Caki2 (cell line): Measurements from ENCODE around the gene MOG. TPM values are rescaled to one million over a fixed set of nuclear protein-coding genes. Genes with fewer than 3 reads are reported as not detected.
"Not testable (repeated sequence)": the region's sequence is repeated elsewhere in the genome, so short reads cannot be mapped to it uniquely, and the experiment has no call there.

ENCODE experiments used
- DNase-seq: peaks from one replicate; pipeline ENCODE4 v3.0.0-alpha.2; 2015; ENCODE audit warnings: low read depth
- in situ Hi-C: cut with HindIII; loops from 2 replicates; pipeline ENCODE4 v1.10.0; 2016; ENCODE audit warnings: low sequenced_read_pairs, low pct_unique_long_range_greater_than_20kb, mixed read lengths
- total RNA-seq: library from RNA; depleted of rRNA; stranded (reverse); fragments of >200 nt; shearing (Covaris generic); gene quantifications from 2 replicates; pipeline ENCODE4 v1.2.3, GENCODE V29; 2014; ENCODE audit warnings: low replicate concordance

Gene MOG
- total RNA-seq, 1 experiment from 2014 or later = not detected

DNA sequence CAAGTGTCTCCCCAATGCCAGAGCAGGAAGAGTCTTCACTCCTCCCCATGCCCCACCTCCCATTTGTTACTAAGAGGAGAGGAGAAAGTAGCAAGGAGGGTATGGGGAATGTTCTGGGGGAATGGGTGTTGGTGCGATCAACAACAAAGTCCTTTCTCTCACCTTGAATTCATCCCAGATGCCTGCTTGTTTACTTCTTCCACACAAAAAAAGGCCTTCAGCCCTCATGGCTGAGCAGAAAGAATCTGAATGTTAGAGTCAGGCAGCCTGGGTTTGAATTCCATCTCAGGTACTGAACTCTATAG is 9.9 kb downstream of the MOG start:
- in situ Hi-C loops = no loop called here
- no peak for DNase-seq

DNA sequence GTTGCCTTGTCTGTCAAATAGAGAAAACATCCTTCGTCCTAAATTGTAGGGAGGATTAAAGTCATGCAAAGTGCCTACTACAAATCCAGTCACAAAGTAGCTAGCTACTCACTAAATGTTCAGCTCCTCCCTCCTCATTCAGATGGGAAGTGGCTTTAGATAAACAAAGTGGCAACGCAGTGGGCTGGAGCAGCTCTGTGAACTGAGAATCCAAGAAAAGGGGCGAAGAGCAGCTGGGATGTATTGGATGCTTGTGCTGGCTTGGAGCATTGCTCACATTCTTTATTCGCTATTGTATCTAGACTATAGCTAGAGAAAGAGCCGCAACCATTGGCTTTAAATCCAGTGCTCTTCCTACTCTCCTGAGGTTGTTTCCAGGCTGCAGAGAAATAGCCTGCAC is 10.3 kb downstream of the MOG start:
- no peak for DNase-seq
- in situ Hi-C loops = no loop called here

DNA sequence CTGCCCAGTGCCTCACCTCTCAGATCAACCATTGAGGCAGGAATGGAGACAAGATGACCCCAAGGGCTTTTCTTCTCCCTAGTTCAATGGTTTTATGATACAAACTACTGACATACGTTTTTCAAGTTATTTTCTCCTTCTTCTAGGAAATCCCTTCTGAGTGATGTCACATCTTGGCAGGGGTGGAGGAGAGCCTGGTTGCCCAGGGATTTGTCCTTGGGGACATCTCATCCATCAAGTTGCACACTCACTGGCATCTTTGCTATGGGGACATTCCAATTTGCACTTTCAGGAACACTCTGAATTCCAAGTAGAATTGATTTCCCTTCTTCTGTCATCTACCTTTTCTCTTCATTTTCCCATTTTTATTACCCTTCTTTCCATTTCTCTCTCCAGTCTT is 14.1 kb downstream of the MOG start:
- in situ Hi-C loops = no loop called here
- DNase-seq = no peak

DNA sequence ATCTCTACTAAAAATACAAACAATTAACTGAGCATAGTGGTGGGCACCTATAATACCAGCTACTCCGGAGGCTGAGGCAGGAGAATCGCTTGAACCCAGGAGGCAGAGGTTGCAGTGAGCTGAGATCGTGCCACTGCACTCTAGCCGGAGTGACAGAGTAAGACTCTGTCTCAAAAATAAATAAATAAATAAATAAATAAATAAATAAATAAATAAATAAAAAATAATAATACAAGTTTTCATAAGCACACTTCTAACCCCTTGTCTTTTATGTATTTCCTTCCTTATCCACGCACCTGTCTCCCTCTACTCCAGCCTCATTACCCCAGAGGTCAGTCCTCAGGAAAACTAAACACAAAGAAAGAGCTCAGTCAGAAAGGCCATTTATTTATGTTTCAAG is 15.2 kb downstream of the MOG start:
- in situ Hi-C loops = not testable (repeated sequence)

DNA sequence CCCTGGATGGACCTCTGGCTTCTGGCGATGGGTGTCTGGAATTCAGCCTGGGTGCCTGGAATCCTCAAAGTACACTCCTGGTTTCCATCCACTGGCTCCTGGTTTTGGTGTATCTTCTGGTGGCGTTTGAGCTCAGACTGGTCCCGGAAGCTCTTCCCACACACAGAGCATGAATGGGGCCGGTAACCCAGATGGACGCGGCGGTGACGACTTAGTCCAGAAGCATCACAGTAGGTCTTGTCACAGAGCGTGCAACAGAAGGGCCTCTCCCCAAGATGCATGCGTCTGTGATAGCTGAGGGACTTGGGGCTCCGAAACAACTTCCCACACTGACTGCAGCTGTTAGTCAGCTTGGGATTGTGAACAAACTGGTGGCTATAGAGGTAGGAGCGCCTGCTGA is 16.3 kb downstream of the MOG start:
- in situ Hi-C loops = no loop called here

More for the DNA sequence above, 15.2 kb downstream of the MOG start:
- not testable (repeated sequence) for DNase-seq

DNA sequence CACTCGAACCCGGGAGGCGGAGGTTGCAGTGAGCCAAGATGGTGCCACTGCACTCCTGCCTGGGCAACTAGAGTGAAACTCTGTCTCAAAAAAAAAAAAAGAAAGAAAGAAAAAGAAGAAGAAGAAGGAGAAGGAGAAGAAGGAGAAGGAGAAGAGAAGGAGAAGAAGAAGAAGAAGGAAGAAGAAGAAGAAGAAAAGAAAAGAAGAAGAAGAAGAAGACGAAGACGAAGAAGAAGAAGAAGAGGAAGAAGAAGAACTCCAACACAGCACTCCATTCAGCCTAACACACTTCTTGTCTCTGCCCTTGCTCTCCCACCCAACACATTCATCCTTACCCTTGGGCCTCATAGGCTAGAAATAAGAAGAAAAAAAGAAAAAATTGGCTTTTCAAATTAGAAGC is 17.1 kb downstream of the MOG start:
- in situ Hi-C loops = no loop called here
- DNase-seq = no peak

More for the DNA sequence above, 16.3 kb downstream of the MOG start:
- no peak for DNase-seq

DNA sequence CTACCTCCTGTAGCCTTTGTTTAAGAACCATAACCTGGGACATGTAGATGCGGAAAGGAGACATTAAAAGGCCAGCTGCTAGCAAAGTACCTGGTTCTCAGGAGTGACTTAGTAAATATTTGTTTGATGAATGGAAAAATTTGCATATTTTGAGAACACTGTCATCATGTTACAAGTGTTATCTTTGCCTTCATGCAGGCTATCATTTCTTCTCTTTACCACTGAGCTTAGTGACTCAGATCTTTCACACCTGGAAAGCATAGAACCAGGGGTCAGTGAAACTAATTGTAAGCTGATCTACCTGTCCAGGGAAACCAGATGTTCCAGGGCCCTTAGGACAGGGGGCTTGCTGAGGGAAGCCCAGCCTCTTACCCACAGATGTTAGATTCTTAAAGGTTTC is 18.7 kb downstream of the MOG start:
- no peak for DNase-seq
- in situ Hi-C loops = no loop called here

DNA sequence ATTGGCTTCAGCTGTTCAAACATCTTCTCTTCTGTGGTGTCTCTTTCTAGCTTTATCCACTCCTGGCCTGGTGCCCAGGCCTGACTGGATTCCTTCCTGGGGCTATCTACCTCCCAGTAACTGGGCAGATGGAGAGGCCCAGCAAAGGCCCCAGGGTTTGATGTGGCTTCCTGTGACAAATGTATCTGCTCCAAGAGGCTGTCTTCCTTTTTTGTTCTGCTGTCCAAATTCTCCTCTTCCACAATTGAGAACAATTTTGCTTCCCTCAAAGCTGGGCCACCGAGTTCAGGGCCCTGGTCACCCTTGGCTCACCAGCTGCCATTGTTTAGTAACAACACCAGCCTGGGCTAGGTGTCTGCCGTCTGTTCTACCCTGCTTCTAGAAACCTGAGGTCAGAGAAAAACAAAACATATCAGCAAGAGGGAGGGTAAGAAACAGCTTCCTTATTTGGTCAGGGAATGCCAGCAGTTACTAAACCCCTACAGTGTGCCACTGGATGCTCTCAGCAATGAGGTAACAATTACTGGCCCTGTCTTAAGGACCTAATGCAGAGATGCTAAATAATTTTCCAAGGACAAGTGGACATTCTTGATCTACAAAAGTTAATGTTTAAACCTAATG is 20.2 kb downstream of the MOG start:
- peak; percentile 77 for DNase-seq
- in situ Hi-C loops = no loop called here

DNA sequence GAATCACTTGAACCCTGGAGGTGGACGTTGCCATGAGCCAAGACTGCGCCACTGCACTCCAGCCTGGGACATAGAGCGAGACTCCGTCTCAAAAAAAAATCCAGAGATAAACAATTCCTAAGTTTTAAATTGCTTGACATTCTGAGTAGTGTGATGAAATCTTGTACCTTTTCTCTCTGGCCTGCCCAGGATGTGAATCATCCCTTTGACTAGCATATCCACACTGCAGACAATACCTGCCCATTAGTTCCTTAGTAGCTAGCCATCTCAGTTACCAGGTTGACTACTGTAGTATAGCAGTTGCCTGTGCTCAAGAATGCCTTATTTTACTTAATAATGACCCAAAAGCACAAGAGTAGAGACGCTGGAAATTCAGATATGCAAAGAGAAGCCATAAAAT is 21.2 kb downstream of the MOG start:
- in situ Hi-C loops = no loop called here
- no peak for DNase-seq

DNA sequence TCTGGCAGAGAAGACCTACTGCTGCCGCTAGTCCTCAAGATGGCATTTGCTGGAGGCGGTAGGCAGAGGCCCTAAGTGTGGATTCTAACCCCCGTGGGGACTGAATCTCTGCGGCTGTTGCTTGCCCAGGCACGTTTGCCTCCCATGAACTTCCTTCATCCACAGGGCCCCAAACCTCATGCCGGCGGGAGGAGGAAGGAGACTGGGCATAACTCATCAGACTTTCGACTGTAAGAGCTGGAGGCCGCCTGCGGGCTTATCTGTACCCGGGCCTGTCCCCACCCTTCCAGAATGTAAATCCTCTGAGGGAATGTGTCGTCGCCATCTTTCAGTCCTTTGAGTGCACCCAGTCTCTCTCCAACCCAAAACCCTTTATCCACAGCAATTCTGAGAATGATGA is 23.1 kb downstream of the MOG start:
- in situ Hi-C loops = no loop called here
- DNase-seq = no peak

DNA sequence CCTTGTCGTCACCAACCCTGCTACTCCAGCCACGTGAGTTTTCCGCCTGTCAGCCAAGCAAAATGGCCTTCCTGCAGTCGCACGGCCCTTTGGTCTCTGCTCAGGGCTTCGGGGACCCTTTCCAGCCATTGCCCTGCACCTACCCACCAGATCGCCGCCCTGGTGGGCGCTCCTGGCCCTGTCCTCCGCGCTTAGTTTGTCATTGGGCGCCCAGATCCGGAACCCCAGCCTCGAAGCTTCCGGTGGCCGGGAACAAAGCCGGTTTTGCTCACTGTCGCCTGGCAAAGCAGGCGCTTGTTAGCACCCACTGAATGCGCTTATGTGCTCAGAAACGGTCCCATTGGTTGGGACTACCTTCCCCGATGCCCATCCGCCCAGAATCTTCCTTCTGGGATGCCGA is 23.5 kb downstream of the MOG start:
- DNase-seq = no peak
- in situ Hi-C loops = no loop called here

DNA sequence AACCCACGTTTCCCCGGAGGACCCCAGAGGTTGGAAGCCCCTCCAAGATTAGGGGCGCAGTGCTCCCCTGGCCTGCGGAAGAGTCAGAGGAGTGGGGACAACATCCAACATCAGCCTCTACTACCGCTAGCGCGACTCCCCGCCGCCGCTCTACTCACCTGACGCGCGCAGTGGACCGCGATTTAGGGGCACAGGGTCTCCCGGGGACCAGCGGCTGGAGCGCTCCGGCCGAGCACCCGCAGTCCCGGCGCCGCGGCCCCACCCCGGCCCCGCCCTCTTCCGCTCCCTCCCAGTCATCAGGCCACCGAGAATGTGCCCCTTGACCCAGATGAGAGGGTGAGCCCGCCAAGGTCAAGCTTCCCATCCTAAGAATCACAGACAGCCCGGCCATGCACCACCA is 24.0 kb downstream of the MOG start, which contains the start of gene ZFP57:
Gene ZFP57, minus strand, starts transcription at position 249 of the 400 bp plus-strand sequence. CDS start 4,149 bp downstream, outside the sequence.
- in situ Hi-C loops = no loop called here
- no peak for DNase-seq

DNA sequence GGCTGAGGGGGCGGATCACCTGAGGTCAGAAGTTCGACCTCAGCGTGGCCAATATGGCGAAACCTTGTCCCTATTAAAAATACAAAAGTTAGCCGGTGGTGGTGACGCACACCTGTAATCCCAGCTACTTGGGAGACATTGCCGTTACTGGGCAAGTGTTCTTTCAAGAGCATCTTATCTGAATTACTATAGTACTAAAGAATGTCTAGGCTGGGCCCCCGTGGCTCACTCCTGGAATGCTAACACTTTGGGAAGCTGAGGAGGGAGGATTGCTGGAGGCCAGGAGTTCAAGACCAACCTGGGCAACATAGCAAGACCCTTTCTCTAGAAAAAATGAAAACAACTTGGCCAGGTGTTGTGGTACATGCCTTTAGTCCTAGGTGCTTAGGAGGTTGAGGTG is 24.9 kb downstream of the MOG start:
- DNase-seq = no peak
- in situ Hi-C loops = no loop called here

DNA sequence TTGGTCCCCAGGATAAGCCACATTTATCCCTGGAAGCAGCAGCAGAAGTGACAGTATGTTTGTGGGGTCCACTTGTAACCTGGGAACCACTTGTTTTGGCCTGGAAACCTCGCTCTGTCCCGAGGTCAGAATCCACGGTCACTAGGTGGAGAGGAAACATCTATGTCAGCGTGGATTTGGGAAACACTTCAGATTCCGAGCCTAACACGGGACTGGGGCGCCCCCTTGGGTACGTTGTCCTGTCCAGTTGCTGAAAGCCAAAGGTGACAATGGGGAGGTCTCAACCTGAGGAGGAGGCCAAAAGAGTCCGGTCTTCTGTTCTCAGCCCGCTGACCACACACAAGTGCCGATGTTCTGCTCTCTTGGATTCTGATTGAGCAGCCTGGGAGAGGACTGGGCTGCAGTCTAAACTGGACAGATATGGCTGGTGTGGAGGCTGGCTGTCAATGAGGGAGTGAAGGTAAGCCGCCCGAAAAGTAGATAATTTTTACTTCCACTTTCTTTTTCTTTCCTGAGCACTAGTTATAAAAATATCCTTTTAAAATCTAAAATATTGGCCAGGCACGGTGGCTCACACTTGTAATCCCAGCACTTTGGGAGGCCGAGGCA is 28.9 kb downstream of the MOG start:
- no peak for DNase-seq
- in situ Hi-C loops = no loop called here

DNA sequence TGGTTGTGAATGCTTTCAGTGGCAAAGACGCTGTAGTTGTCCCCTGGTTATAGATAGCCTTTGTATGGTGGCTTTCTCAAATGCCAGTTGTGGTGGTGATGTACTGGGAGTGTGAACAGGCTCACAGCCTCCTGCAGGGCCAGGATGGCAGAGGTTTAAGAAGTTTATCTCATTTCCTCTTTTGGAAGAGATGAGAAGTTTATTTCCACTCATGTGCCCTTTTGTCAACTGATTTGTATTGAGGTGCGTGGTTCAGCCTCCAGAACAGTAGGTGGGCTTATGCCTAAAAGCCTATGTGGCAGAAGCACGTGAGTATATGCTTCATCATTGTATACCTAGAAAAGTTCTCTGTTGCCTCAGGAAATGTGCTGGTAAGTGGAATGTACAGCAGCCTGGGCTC is 37.7 kb downstream of the MOG start:
- in situ Hi-C loops = no loop called here
- DNase-seq = no peak

DNA sequence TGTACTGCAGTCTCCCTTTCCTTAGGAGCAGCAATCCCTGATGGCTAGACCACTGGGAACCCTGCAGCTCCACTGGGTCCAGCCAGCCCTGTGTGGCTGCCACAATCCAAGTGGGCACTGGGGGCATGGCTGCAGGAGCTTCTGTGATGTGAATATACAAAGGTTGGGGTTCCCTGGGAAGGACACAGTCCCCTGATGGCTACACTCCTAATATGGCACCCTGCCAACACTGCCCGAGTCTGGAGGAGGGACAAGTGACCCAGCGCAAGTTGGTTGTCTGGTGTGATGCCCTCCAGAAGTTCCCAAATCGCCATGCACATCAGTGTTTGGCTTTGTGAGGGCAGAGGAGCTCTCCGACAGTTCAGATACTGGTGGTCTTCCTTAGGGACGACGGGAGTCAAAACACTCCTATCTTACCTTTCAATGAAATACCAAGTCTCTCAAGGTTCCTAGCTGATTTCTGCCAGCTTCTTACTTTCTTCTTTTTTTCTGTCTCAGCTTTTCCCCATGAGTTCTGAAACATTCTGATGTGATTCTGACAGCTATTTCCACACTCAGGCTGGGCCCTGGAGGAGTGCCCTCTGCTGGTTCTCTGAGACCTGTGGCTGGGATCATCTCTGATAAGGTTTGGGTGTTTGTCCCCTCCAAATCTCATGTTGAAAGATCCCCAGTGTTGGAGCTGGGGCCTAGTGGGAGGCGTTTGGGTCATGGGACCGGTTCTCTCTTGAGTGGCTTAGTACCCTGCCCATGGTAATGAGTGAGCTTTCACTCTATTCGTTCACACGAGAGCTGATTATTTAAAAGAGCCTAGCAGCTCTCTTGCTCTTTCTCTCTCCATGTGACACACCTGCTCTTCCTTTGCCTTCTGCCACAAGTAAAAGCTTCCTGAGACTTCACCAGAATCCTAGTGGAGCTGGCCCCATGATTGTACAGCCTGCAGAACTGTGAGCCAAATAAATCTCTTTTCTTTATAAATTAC is 39.5 kb downstream of the MOG start:
- in situ Hi-C loops = no loop called here
- DNase-seq = no peak

DNA sequence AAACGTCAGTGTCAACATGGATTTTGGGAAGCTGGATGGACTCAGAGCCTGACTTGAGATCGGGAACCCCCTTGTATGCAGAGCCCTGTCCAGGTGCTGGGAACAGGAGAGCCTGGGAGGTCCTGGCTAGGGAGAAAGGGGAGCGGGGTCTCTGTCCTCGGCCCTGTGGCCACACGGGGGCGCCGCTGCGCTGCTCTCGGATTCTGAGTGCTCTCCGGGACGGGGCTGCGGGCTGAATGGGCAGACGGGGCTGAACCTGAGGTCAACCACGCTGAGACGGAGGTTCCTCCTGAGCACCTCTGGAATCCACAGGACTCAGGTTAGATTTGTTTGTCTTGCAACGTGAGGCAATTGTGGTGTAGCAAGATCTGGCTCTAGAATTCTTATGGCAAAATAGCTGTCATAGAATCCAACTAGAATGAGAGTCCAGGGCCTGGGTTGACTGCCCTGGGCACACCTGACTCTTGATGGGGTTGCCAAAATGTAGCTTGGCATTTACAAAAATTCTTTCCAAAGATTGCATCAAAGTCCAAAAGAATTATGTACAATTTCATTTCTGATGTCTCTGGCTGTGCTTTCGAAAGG is 45.7 kb downstream of the MOG start:
- peak; percentile 18 for DNase-seq
- in situ Hi-C loops = no loop called here

DNA sequence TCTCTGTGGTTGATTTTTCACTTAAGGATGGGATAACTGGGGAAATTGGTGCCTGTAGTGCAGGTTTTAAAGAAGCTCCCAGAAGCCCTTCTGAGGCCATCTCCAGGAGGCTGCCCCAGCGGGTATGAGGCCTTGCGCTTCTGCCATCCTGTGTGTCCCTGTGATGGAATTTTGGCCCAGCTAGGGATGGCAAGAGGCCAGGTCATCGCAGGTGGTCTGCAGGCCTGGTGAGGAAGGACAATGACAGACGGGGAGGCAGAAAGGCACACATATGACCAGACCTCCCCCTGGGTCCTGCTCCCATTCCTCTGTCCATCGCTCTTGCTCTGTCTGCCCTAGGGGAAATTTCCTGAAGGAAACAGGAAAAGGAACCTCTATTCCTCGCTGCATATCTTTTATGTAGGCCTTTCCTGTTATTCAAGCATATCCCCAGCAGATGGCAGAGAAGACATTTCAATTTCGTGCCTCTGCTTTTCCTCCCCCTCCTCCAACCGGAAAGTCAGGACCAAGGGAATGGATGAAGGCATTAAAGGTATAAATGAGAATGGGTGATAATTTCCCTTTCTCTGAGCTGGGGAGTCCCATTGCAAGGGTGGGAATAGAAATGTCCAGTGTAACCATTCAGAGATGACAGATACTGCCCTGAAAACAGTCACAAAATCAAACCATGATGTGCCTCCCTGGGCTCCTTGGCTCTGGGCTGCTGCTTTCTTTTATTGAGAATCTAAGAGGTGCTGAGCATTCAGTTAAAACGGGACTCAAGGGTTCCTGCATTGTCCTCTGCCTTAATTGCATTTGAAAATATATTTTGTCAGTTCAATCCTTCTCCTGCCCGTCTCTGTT is 48.7 kb downstream of the MOG start:
- in situ Hi-C loops = no loop called here
- DNase-seq = peak; percentile 36
